Ishikawa (cell line): ENCODE results near the gene PNMA6E.

Source experiments
- CEBPB ChIP-seq: IDR thresholded peaks from 2 replicates; pipeline ENCODE4 v1.6.1; 2012
- CREB1 ChIP-seq: IDR thresholded peaks from 2 replicates; pipeline ENCODE4 v1.6.1; 2012; ENCODE audit warnings: low read depth
- EGR1 ChIP-seq: IDR thresholded peaks from 2 replicates; pipeline ENCODE4 v1.6.1; 2012
- EP300 ChIP-seq: IDR thresholded peaks from 2 replicates; pipeline ENCODE4 v1.6.1; 2012; ENCODE audit warnings: borderline replicate concordance
- FOXM1 ChIP-seq: IDR thresholded peaks from 2 replicates; pipeline ENCODE4 v1.6.1; 2012; ENCODE audit warnings: low read depth, borderline replicate concordance
- NFIC ChIP-seq: IDR thresholded peaks from 2 replicates; pipeline ENCODE4 v1.6.1; 2012
- RAD21 ChIP-seq: IDR thresholded peaks from 2 replicates; pipeline ENCODE4 v1.6.1; 2012; ENCODE audit warnings: low read depth
- TAF1 ChIP-seq: IDR thresholded peaks from 2 replicates; pipeline ENCODE4 v1.6.1; 2012; ENCODE audit warnings: low read depth, mild to moderate bottlenecking
- TCF12 ChIP-seq: IDR thresholded peaks from 2 replicates; pipeline ENCODE4 v1.6.1; 2012; ENCODE audit warnings: low read depth
- TEAD4 ChIP-seq: IDR thresholded peaks from 2 replicates; pipeline ENCODE4 v1.6.1; 2012
- YY1 ChIP-seq: IDR thresholded peaks from 2 replicates; pipeline ENCODE4 v1.6.1; 2012; ENCODE audit warnings: low read depth
- ZBTB7A ChIP-seq: IDR thresholded peaks from 2 replicates; pipeline ENCODE4 v1.6.1; 2012; ENCODE audit warnings: low read depth
- TF ChIP-seq, protein P1 (sequence below): IDR thresholded peaks from 2 replicates; pipeline ENCODE4 v1.6.1; 2012; ENCODE audit warnings: low read depth, mild to moderate bottlenecking
- TF ChIP-seq, protein P2 (sequence below): IDR thresholded peaks from 2 replicates; pipeline ENCODE4 v1.6.1; 2012
- TF ChIP-seq, protein P3 (sequence below): IDR thresholded peaks from 2 replicates; pipeline ENCODE4 v1.6.1; 2012

The PNMA6E gene

GRCh38 chrX:153401133-153401764 is at the start of gene PNMA6E:
Gene PNMA6E, minus strand, starts transcription at chrX:153401350. Its CDS starts 2,501 bp downstream, at chrX:153398849.
- TF ChIP-seq CREB1 (no peak), TCF12 (no peak), EP300 (no peak), RAD21 (no peak)
- TF ChIP-seq, protein P1, sequence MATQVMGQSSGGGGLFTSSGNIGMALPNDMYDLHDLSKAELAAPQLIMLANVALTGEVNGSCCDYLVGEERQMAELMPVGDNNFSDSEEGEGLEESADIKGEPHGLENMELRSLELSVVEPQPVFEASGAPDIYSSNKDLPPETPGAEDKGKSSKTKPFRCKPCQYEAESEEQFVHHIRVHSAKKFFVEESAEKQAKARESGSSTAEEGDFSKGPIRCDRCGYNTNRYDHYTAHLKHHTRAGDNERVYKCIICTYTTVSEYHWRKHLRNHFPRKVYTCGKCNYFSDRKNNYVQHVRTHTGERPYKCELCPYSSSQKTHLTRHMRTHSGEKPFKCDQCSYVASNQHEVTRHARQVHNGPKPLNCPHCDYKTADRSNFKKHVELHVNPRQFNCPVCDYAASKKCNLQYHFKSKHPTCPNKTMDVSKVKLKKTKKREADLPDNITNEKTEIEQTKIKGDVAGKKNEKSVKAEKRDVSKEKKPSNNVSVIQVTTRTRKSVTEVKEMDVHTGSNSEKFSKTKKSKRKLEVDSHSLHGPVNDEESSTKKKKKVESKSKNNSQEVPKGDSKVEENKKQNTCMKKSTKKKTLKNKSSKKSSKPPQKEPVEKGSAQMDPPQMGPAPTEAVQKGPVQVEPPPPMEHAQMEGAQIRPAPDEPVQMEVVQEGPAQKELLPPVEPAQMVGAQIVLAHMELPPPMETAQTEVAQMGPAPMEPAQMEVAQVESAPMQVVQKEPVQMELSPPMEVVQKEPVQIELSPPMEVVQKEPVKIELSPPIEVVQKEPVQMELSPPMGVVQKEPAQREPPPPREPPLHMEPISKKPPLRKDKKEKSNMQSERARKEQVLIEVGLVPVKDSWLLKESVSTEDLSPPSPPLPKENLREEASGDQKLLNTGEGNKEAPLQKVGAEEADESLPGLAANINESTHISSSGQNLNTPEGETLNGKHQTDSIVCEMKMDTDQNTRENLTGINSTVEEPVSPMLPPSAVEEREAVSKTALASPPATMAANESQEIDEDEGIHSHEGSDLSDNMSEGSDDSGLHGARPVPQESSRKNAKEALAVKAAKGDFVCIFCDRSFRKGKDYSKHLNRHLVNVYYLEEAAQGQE, result no peak

- TF ChIP-seq EP300 (no peak), NFIC (no peak), TAF1 (no peak), CEBPB (no peak), TEAD4 (no peak)
- TF ChIP-seq, protein P1, result no peak
Observed at GRCh38 chrX:153450949-153451277, 49.8 kb upstream of the PNMA6E start.

DNA sequence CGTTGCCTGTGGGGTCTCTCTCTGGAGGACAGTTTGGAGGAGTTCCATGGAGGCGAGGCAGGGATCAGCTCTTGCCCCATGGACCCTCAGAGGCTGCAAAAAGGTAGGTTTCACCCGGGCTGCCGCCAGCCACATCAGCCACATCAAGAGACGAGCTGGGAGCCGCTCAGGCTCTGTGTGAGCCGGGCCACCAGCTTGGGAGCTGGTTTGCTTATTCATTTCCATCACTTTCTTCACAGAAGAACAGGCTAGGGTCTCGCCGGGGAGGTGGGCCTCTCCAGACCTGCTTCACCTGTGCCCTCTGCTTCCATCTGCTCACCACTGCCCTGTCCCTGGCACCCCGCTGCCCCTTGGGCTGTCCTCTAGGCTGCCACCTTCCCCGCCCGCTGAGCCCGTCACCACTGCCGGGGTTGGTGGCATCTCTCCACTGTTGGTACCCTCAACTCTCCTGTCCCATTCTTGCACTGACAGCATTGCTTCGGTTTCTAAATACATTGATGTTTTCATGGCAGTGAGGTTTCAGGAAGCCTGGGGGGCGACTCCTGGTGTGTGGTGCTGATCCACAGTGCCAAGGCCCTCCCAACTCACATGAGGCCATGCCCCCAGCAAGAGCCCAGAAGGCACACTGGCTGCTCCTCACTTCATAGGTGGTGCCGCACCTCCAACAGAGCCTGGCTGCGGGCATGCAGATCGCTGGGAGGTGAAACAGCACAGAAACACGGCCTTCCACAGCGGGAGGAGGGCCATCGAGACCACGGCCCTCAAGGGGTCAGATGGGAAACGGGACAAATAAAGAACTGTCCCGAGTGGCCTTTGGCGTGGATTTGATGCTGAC is 49.2 kb upstream of the PNMA6E start:
- TF ChIP-seq FOXM1 (no peak), CEBPB (no peak), TAF1 (no peak), EGR1 (no peak), YY1 (no peak), TEAD4 (no peak)
- TF ChIP-seq, protein P2, sequence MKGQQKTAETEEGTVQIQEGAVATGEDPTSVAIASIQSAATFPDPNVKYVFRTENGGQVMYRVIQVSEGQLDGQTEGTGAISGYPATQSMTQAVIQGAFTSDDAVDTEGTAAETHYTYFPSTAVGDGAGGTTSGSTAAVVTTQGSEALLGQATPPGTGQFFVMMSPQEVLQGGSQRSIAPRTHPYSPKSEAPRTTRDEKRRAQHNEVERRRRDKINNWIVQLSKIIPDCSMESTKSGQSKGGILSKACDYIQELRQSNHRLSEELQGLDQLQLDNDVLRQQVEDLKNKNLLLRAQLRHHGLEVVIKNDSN, result no peak
- TF ChIP-seq, protein P3, sequence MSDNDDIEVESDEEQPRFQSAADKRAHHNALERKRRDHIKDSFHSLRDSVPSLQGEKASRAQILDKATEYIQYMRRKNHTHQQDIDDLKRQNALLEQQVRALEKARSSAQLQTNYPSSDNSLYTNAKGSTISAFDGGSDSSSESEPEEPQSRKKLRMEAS, result no peak

DNA sequence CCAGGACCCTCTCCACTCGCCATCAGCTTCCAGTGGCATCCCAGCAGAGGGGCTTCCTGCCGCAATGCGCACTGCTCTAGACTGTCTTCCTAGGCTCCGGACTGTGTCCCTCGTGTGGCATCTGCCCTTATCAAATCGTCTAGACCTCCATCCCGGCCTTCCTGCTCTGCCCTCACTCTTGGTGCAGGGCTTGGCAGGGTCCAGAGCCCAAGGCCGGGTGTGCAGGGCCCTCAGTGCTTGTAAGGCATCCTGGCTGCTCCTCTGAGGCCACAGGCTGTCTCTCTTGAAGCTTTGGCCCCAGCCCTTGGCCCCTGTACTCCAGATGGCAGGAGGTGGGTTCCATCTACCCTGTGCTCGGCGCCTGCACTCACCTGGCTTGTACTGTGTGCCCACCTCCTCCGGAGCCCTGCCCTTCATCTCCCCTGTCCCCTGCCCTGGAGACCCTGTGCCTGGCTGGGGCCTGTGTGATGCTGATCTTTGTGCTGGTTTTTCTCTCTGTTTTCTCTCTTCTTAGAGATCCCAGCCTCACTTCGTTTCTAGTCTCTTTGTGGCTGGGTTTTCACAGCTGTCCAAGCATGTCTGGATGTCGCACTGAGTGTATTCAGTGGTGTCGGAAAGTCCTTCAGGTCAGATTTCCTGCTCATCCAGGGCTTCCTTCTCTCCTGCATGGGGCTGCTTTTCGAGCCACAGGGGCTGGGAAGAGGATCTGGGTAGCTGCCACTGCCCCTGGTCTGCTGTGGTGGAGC is 48.4 kb upstream of the PNMA6E start:
- no peak for TF ChIP-seq RAD21
- TF ChIP-seq TEAD4, result no peak
- TF ChIP-seq, protein P2, result no peak
- TF ChIP-seq CREB1, result no peak
- TF ChIP-seq, protein P3, result no peak
- TF ChIP-seq EP300, result no peak
- no peak for TF ChIP-seq FOXM1
- TF ChIP-seq EGR1, result no peak
- no peak for TF ChIP-seq TCF12
- TF ChIP-seq, protein P1, result no peak
- TF ChIP-seq TAF1, result no peak
- no peak for TF ChIP-seq NFIC
- TF ChIP-seq ZBTB7A, result no peak
- TF ChIP-seq YY1, result no peak
